ENCODE results near the gene RAI14. TPM values are rescaled to one million over a fixed set of nuclear protein-coding genes. Genes with fewer than 3 reads are reported as not detected.

RAI14 gene
- total RNA-seq, 1 experiment from 2014 or later, result 71.5 TPM

DNA sequence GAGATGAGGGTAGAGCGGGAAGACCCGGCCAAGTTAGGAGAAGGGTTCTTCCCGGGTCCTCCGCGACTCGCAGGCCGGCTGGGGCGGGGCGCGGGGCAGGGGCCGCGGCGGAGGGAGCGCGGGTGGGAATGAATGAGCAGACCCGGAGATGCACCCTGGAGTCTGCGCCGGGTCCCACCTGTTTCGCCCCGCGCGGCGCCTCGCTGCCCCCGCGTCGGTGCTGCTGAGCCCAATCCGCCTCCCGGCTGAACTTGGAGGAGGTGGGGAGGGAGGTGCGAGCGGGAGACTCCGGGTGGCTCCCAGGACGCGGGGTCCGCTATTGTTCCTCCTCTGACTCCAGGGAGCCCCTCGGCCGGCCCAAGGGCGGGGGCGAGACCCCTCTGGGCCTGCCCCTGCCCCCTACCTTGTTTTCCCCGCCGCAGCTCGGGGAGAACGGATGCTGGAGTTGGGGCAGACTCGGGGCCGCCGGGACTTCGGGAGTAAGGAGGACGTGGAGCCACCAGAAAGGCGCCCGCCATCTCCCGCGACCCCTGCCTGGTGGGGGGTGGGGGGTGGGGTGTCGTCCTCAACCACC is 659 bp downstream of the RAI14 start:
- Histone ChIP-seq H3K9me3 (no peaks in the 10 kb centered on the region), H3K27me3 (replicated peaks; ENCODE audit: control insufficient read depth, insufficient read depth, low read length) (no peaks in the 10 kb centered on the region), H3K36me3 (ENCODE audit: control insufficient read depth, insufficient read depth, low read length) (no peaks in the 10 kb centered on the region), H3K4me3 (ENCODE audit: low read depth, low read length) (peak overlapping the region; percentile 94), H3K4me1 (peaks cover 10% of the 10 kb centered on the region; the same call in 1 of the 2 replicates)
- BruUV-seq (replicated peaks), result no TSS peak
- no peak for DNase-seq
- H3K4me1 Mint-ChIP-seq (ENCODE audit: low read depth, unreplicated experiment), result peaks cover 9% of the 10 kb centered on the region
- H3K9me3 Mint-ChIP-seq (ENCODE audit: unreplicated experiment), result no peaks in the 10 kb centered on the region
- TF ChIP-seq, protein P1, sequence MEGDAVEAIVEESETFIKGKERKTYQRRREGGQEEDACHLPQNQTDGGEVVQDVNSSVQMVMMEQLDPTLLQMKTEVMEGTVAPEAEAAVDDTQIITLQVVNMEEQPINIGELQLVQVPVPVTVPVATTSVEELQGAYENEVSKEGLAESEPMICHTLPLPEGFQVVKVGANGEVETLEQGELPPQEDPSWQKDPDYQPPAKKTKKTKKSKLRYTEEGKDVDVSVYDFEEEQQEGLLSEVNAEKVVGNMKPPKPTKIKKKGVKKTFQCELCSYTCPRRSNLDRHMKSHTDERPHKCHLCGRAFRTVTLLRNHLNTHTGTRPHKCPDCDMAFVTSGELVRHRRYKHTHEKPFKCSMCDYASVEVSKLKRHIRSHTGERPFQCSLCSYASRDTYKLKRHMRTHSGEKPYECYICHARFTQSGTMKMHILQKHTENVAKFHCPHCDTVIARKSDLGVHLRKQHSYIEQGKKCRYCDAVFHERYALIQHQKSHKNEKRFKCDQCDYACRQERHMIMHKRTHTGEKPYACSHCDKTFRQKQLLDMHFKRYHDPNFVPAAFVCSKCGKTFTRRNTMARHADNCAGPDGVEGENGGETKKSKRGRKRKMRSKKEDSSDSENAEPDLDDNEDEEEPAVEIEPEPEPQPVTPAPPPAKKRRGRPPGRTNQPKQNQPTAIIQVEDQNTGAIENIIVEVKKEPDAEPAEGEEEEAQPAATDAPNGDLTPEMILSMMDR (IDR thresholded peaks at IDR 0.05; ENCODE audit: insufficient read depth in 1 of 2, low read depth in 1 of 2, low read length in 1 of 2, severe bottlenecking in 1 of 2, unreplicated experiment in 1 of 2), result no peak
- intact Hi-C loops (cut with micrococcal nuclease; ENCODE audit: unreplicated experiment), result loop anchor here (1.0 to 5.0 kb wide), 6 partner anchors 31 to 242 kb away; partner anchors contain the start of gene TTC23L
- peak overlapping the region; percentile 9 for H3K27ac Mint-ChIP-seq (ENCODE audit: unreplicated experiment)
- no peaks in the 10 kb centered on the region for H3K27me3 Mint-ChIP-seq (ENCODE audit: insufficient read depth, unreplicated experiment)
- ChIA-PET CTCF (interaction anchor here (0.6 to 1.1 kb wide), 5 partner anchors 29 to 241 kb away, joined by 3 to 8 read pairs (median 5); no protein-coding TSS in a partner anchor), POLR2A (interaction anchor here (0.6 to 1.2 kb wide), 5 partner anchors 30 to 259 kb away, joined by 3 to 15 read pairs (median 3); partner anchors contain the start of genes BRIX1 and RAD1)
- H3K36me3 Mint-ChIP-seq (ENCODE audit: insufficient read depth, unreplicated experiment), result peaks cover 13% of the 10 kb centered on the region
- H3K4me3 Mint-ChIP-seq (ENCODE audit: unreplicated experiment), result peak overlapping the region; percentile 69

DNA sequence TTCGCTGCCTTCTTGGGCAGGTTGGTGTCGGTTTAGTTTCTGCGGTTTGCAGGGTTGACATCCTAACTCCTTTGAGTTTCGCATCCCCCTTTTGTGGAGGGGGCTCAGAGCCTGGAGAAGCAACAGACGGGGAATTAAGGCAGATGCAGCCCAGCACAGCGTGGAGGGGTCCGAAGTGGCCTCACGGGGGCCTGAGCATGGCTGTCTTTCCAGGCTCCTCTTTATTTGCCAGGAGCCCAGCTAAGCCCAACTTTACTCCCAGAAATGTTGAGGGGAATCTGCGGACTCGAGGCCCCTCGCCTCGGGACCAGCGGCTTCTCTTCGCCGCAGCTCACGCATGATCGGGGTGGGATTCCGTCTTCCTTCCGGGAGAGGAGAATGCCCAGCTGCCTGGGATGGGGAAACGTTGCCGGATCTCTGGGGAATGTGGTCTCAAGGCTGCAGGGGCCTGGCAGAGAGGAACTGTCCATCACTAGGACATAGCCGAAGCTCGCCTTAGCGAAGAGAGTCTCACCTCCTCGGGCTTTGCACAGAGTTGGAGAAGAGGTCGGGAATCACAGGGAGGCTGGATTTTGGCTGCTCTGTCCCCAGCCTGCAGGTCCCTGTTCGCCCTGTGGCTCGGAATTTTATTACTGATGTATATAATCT is 1.3 kb downstream of the RAI14 start:
- Mint-ChIP-seq H3K9me3 (ENCODE audit: unreplicated experiment) (no peaks in the 10 kb centered on the region), H3K4me3 (ENCODE audit: unreplicated experiment) (peak overlapping the region; percentile 69), H3K27me3 (ENCODE audit: insufficient read depth, unreplicated experiment) (no peaks in the 10 kb centered on the region), H3K4me1 (ENCODE audit: low read depth, unreplicated experiment) (peaks cover 7% of the 10 kb centered on the region), H3K36me3 (ENCODE audit: insufficient read depth, unreplicated experiment) (peaks cover 18% of the 10 kb centered on the region), H3K27ac (ENCODE audit: unreplicated experiment) (peak overlapping the region; percentile 48)
- ChIA-PET CTCF (interaction anchor here (0.6 kb wide), 1 partner anchor 272 kb away, joined by 3 read pairs; no protein-coding TSS in a partner anchor), POLR2A (interaction anchor here (0.6 to 1.1 kb wide), 3 partner anchors 28 to 258 kb away, joined by 3 to 6 read pairs (median 3); partner anchors contain the start of genes BRIX1 and RAD1)
- no peaks in the 10 kb centered on the region for H3K36me3 ChIP-seq (ENCODE audit: control insufficient read depth, insufficient read depth, low read length)
- peaks cover 7% of the 10 kb centered on the region; the same call in 1 of the 2 replicates for H3K4me1 ChIP-seq
- TF ChIP-seq, protein P1 (IDR thresholded peaks at IDR 0.05; ENCODE audit: insufficient read depth in 1 of 2, low read depth in 1 of 2, low read length in 1 of 2, severe bottlenecking in 1 of 2, unreplicated experiment in 1 of 2), result no peak
- intact Hi-C loops (cut with micrococcal nuclease; ENCODE audit: unreplicated experiment), result loop anchor here (2.0 to 5.0 kb wide), 4 partner anchors 171 to 241 kb away; partner anchors contain the start of gene TTC23L
- no TSS peak for BruUV-seq (replicated peaks)
- no peaks in the 10 kb centered on the region for H3K27me3 ChIP-seq (replicated peaks; ENCODE audit: control insufficient read depth, insufficient read depth, low read length)
- no peaks in the 10 kb centered on the region for H3K9me3 ChIP-seq
- DNase-seq, result peak; percentile 35 to 48
- peak overlapping the region; percentile 94 for H3K4me3 ChIP-seq (ENCODE audit: low read depth, low read length)

DNA sequence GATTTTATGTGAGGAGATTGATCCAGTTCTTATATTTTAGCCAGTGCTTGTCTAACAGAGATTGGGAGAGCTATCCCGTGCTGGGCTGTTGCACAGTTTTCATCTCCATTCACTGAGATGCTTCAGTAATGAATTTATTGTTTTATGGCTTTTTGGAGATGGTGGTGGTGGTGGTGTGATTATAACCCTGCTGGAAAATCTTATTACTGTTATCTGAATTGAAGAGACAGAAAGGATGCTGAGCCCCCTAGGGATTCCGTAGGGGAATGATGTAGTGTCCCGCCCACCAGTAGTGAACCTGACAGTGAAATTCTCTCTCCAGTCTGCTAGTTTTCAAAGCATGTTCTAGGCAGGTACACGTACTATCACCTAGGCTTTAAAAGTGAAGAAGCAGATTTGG is 1.9 kb downstream of the RAI14 start:
- TF ChIP-seq, protein P1 (IDR thresholded peaks at IDR 0.05; ENCODE audit: insufficient read depth in 1 of 2, low read depth in 1 of 2, low read length in 1 of 2, severe bottlenecking in 1 of 2, unreplicated experiment in 1 of 2), result peak in 1 of 2 experiments; percentile 3
- Mint-ChIP-seq H3K9me3 (ENCODE audit: unreplicated experiment) (no peaks in the 10 kb centered on the region), H3K4me1 (ENCODE audit: low read depth, unreplicated experiment) (peaks cover 7% of the 10 kb centered on the region), H3K4me3 (ENCODE audit: unreplicated experiment) (peak overlapping the region; percentile 69), H3K27ac (ENCODE audit: unreplicated experiment) (peak overlapping the region; percentile 48), H3K27me3 (ENCODE audit: insufficient read depth, unreplicated experiment) (no peaks in the 10 kb centered on the region), H3K36me3 (ENCODE audit: insufficient read depth, unreplicated experiment) (peaks cover 18% of the 10 kb centered on the region)
- CTCF ChIA-PET, result interaction anchor here (0.6 kb wide), 1 partner anchor 272 kb away, joined by 3 read pairs; no protein-coding TSS in a partner anchor
- POLR2A ChIA-PET, result interaction anchor here (0.6 to 1.1 kb wide), 3 partner anchors 27 to 258 kb away, joined by 3 to 6 read pairs (median 3); partner anchors contain the start of genes BRIX1 and RAD1
- H3K4me3 ChIP-seq (ENCODE audit: low read depth, low read length), result peak overlapping the region; percentile 94
- intact Hi-C loops (cut with micrococcal nuclease; ENCODE audit: unreplicated experiment), result loop anchor here (1.0 to 5.0 kb wide), 5 partner anchors 41 to 241 kb away; partner anchors contain the start of gene TTC23L
- no peak for DNase-seq
- no peaks in the 10 kb centered on the region for H3K9me3 ChIP-seq
- H3K27me3 ChIP-seq (replicated peaks; ENCODE audit: control insufficient read depth, insufficient read depth, low read length), result no peaks in the 10 kb centered on the region
- no peaks in the 10 kb centered on the region for H3K36me3 ChIP-seq (ENCODE audit: control insufficient read depth, insufficient read depth, low read length)
- H3K4me1 ChIP-seq, result peaks cover 7% of the 10 kb centered on the region; the same call in 1 of the 2 replicates
- BruUV-seq (replicated peaks), result TSS peak; percentile 30
